GM19023 (cell line): Measurements from ENCODE around the gene HMGXB3.

Experiments used
- ATAC-seq: cut with Tn5 transposase; IDR thresholded peaks from one replicate; pipeline ENCODE4 v1.9.1; 2021; ENCODE audit warnings: mild to moderate bottlenecking, moderate library complexity; ENCODE audit not compliant: unreplicated experiment

Gene HMGXB3

GRCh38 chr5:149988126-149988525 is 12.4 kb upstream of the HMGXB3 start:
- no peak for ATAC-seq

GRCh38 chr5:149990518-149991376 is 9.8 kb upstream of the HMGXB3 start:
- ATAC-seq, result peak; percentile 60

GRCh38 chr5:149993471-149993870 is 7.1 kb upstream of the HMGXB3 start:
- no peak for ATAC-seq

GRCh38 chr5:149995385-149996204 is 4.9 kb upstream of the HMGXB3 start:
- ATAC-seq, result no peak

GRCh38 chr5:149996205-149996890 is 4.2 kb upstream of the HMGXB3 start:
- no peak for ATAC-seq

GRCh38 chr5:149998281-149998680 is 2.3 kb upstream of the HMGXB3 start:
- ATAC-seq, result no peak

GRCh38 chr5:149999359-149999758 is 1.2 kb upstream of the HMGXB3 start:
- no peak for ATAC-seq

- ATAC-seq, result no peak
These were observed 678 bp upstream of the HMGXB3 start for GRCh38 chr5:149999866-150000255.

- ATAC-seq, result peak; percentile 1
These were observed 586 bp downstream of the HMGXB3 start for GRCh38 chr5:150000990-150001659.

GRCh38 chr5:150001660-150002486 is 1.3 kb downstream of the HMGXB3 start:
- peak; percentile 47 for ATAC-seq

- no peak for ATAC-seq
These were observed 5.8 kb downstream of the HMGXB3 start for GRCh38 chr5:150006318-150006717.

GRCh38 chr5:150007050-150007449 is 6.5 kb downstream of the HMGXB3 start:
- no peak for ATAC-seq

GRCh38 chr5:150009671-150010387 is 9.3 kb downstream of the HMGXB3 start:
- no peak for ATAC-seq

GRCh38 chr5:150013931-150014330 is 13.4 kb downstream of the HMGXB3 start:
- no peak for ATAC-seq

GRCh38 chr5:150014456-150014855 is 13.9 kb downstream of the HMGXB3 start:
- ATAC-seq, result no peak

GRCh38 chr5:150015415-150015814 is 14.9 kb downstream of the HMGXB3 start:
- no peak for ATAC-seq

- no peak for ATAC-seq
These were observed 16.0 kb downstream of the HMGXB3 start for GRCh38 chr5:150016537-150016936.

- ATAC-seq, result no peak
These were observed 16.9 kb downstream of the HMGXB3 start for GRCh38 chr5:150017226-150018005.

- no peak for ATAC-seq
These were observed 19.7 kb downstream of the HMGXB3 start for GRCh38 chr5:150020249-150020648.
